IPS DF 19.7 (cell line): Measurements from ENCODE around the gene STIP1.
"Not testable (repeated sequence)": the region's sequence is repeated elsewhere in the genome, so short reads cannot be mapped to it uniquely, and the experiment has no call there.

Experiments
- DNase-seq: peaks from one replicate; pipeline ENCODE4 v3.0.0-alpha.2; 2013; ENCODE audit warnings: low read depth, low spot score

The STIP1 gene

DNA sequence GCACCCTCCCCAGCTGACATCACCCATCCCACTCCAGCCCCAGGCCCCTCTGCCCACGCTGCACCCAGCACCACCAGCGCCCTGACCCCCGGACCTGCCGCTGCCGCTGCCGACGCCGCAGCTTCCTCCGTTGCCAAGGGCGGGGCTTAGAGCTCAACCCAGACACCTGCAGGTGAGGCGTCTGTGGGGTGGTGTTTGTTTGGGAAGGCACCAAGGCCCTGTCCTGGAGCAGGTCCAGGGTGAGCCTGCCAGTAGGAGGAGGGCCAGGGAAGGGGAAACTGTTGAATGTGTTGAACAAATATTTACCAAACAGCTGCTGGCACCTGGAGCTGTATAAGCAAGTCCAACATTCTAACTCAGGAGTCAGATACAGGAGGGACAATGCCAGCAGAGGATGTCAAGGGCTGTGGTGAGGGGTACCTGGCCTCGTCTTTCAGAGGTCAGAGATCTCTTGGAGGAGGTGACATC lies 51.5 kb downstream of the STIP1 start:
- DNase-seq, result no peak

GRCh38 chr11:64238076-64238475 lies 52.1 kb downstream of the STIP1 start:
- no peak for DNase-seq

DNA sequence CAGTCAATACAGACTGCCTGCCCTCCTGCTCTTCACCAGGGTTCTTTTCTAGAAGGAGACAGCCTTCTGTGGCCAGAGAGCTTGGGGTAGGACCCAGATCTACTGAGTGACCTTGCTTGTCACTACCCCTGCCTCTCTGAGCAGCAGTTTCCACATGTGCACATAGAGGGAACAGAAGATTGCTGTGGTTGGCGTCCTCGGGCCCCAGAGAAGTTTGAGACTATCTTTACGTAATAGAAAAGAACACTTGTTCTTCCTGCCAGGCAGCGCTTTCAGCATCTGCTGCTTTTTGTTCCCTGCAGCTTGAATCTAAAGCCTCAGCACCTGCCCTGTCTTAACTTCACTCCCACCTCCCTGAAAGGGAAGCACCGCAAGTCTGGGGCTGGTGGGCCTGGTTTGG lies 53.0 kb downstream of the STIP1 start:
- DNase-seq, result no peak

DNA sequence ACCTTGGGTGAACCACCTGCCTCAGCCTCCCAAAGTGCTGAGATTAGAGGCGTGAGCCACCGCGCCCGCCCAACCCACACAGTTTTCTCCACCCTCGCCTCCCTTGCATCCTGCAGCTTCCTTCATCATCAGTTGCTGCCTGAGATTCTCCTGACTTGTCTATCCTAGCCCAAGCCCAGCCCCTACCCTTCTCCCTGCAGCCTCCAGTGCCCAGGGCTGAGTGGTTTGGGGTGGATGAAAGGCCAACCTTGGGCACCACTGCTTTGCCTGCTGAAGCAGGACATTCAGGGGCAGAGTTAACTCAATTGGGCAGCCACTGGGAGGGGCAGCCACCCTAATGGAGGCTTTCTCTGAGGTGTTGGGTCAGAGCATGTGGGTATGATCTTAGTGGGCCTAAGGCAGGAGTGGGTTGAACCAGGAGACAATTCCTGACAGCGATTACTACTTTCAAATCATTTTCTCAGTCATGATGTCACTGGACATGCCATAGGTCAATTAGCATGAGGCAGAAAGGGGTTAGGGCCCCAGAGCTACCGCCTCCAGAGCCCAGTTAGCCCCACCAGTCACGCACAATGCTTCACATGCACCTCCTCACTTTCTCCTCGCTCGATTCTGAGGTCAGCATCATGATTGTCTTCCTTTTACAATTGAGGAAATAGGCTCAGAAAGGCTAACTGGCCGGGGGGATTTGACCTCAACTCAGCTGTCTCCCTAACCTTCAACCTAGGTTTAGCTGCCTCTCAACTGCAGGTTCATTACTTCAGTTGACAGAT lies 53.9 kb downstream of the STIP1 start:
- no peak for DNase-seq

GRCh38 chr11:64240435-64241240 lies 54.7 kb downstream of the STIP1 start, which contains the start of gene FKBP2:
TSS of gene FKBP2 (plus strand) at chr11:64241095. CDS start at chr11:64242388, 1,293 bp downstream.
- no peak for DNase-seq

GRCh38 chr11:64241241-64241490 lies 55.2 kb downstream of the STIP1 start:
- no peak for DNase-seq

DNA sequence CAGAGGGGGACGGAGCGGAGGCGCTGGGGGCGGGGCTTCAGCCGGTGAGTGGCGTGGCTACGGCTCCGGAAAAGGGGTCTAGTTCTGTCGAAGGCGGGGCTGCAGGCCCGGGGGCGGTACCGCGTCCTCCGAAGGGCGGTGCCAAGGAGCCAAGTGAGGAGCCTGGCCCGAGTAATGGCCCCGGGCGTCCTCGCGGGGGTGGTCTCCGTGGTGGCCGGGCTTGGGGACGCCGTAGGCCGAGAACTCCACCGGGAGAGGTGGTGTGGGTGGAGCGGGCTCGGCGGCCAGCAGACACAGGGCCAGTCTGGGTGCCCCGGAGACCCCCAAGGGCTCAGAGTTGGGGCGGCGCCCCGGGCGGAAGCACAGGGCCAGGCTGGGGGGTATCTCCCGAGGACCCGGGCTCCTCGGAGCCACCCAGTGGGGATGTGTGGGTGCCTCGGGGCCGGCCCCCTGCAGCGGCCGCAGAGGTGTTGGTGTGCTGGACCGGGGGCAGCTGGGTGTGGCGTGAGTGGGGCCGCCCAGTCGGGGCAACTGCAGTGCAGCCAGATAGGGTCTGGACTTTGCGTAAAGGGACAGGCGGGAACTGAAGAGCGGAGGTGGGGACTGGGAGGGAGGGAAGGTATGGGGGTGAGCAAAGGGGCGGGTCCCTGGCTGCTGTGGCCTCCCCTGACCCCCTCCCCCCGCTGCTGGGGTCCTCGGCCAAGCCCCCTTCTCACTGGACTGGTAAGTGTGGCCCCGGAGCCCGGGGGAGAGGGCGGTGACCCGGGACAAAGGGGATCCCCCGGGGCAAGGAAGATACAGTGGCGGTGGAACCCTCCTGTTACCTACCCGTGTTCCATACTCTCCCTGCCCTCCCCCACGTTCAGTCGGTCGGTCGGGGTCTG lies 55.8 kb downstream of the STIP1 start:
- DNase-seq, result no peak

DNA sequence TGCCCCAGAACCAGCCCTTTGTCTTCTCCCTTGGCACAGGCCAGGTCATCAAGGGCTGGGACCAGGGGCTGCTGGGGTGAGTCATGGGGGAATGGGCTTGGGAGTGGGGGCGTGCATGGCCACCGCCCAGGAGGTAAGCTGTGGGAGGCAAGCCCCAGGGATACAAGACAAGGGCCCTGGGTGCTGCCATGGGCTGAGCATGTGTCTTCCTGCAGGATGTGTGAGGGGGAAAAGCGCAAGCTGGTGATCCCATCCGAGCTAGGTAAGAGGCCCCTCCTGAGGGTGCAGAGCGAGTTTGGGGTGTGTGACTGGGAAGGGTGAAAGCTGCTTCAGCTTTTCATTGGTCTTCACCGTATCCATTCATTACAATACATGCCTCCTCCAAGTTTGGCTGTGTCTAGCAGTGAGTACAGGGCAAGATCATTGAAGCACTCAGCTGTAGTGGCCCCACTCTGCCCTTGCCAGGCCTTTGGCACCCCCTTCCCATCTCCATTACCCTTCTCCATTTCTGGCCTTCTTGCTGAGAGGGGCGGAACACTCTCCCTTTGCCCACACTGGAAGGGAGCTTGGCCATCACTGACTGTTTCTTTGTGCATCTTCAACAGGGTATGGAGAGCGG lies 57.4 kb downstream of the STIP1 start:
- no peak for DNase-seq

DNA sequence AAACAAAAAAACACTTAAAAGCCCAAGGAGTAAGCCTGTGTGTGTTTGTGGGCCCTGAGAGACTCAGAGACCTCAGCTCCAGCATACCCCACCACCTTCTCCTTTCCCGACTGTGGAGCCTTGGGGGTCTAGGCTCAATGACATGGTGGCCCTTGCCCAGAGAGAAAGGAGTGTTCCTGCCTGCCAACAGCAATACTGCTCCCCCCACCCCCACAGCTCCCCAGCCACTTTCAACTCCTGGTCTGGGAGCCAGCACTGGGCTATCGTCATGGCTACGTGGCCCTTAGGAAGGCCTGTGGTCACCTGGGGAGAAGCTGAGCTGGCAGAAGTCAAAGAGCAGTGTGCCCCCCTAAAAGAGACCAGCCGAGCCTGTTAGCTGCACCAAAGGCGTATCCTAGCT lies 58.1 kb downstream of the STIP1 start:
- no peak for DNase-seq

GRCh38 chr11:64244966-64245365 lies 59.0 kb downstream of the STIP1 start:
- no peak for DNase-seq

GRCh38 chr11:64245401-64245796 lies 59.4 kb downstream of the STIP1 start:
- DNase-seq, result no peak

DNA sequence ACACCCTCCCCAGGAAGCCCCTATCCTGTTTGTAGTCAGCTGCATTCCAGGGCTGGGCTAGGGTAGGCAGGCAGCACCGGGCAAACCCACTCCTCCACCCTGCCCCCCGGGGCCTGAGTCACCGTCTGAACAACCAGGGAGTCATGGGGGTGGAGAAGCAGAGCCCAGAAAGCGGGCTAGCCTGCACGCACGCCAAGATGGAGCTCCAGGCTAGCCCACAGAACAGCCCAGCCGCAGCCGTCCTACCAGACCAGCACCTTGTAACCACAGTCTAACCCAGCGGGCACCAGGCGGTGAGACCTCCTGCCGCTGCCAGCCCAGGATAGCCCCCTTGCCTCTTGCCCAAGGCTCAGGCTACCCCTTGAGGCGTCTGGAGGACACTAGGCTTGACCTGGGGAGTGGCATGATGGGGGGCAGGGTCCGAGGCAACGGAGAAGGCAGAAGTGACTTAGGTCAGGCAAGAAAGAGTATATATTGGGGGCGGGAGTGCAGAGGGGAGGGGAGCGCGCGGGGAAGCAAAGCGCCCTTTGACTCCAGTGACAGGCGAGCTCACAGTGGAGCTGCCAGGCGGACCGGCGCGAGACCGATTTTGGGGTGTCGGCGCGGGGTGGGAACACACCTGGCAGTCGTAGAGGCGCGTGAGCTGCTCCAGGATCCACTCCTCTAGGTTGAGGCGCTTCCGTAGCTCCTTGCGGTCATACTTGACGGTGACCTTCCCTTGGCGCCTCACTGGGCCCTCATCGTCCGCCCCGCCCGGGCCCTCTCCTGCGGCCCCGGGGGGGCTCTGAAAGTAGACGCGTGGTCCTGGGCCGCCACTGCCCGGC lies 60.0 kb downstream of the STIP1 start:
- no peak for DNase-seq

GRCh38 chr11:64246621-64246870 lies 60.6 kb downstream of the STIP1 start:
- DNase-seq, result not testable (repeated sequence)

DNA sequence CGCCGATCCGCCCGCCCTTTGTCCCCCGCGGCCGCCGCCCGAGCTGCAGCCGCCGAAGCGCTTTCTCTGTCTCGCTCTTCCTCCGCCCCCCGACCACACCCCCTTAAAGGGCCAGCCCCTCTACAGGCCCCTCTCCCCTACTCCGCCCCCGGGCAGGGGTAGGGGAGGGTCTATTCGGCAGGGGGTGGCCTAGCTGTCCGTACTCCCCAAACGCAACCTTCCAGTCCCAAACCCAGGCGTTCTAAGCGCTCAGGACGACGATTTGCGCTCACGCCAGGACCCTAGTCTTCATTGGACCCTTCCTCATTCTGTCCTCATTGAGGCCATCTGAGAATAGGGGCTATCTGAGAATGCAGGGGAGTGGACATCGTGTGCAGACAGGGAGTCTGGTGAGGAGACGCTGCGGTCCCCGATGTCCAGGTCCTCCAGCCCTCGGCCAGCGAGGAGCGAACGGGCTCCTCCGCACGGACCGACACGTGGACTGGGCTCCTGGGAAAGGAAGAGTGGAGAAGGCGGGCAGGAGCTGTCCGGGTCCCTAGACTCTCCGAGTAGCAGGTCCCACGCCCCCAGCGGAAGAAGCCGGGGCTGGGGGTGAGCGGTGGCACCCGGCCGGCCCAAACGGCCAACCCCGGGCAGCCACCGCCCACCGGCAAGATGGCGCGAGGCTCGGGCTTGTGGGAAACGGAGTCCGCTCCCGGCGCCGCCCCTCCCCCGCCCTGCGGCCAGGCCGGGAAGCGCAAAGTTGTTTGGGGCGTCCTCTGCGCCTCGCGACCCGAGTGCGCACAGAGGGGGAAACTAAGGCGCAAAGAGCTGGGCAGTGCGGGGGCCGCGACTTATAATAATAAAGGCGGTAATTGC lies 61.1 kb downstream of the STIP1 start, which contains the start of gene PPP1R14B:
PPP1R14B (minus strand) TSS at position 73 of the 858 bp plus-strand sequence. CDS start 270 bp downstream, outside the sequence.
- no peak for DNase-seq

DNA sequence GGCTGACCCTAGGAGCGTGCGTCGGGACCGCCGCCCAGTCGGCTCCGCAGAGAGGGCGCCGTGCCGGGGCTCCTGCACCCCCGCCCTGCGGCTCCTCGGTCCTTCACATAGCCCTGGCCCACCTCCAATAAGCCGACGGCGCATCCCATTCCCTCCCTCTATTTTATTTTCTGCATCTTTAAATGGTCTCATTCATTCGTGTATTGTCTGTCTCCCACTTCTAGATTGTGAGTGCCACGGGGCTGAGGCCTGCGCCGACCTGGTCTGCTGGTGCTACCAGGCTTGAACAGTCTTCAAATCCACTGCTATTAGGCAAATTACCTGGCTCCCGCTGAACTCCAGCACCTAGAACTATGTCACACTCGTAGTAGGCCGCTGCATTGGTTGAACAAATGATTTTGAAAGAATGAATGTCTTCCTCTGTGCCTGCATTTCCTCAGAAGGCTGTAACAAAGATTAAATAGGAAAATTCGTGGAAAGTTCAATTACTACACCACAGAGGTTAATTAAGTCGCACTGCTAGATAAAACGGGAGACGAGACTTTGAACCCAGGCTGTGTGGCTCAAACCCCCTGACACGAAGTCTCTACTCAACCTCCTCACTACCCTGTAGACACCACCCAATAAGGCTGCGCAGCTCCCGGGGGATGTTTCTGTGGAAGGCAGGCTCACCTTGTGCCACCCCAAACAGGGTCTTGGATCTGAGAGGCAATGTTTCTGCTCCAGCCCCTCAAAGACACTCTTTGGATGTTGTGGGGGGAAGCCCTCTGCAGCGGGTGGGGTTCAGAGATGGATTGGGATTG lies 62.0 kb downstream of the STIP1 start:
- no peak for DNase-seq

DNA sequence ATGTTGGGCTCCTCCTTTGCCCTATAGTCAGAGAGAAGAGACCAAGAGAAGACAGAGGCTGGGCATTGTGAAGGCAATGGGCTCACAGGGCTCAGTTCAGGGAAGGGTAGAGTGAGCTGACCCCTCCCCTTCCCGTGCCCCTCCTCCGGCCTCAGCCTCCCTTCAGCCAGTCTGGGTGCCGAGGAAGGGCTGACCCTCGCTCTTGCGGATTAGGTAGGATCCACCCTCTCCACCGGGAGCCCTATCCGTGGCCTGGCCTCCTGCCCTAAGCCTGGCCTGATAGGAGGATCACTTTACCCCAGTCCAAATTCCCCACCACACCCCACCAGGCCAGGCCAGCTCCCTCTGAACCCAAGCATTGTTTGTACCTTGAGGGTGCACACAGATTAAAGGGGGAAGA lies 62.6 kb downstream of the STIP1 start:
- DNase-seq, result no peak

DNA sequence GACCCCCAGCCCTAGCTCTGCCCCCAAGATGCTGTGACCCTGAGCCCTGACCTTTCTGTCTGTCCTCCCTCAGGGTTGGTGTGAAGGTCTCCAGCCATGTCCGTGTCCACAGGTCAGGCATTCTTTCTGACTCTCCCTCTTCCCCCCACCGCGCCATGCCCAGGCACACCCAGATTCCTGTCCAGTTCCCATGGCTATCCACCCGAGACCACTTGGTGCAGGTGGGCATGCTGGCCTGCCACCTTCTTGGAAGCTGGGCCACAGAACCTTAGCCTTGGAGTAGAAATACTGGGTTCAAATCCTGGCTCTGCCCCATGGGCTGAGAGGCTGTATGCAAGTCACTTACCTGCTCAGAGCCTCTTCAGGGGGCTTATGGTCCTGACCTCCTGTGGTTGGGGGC lies 63.1 kb downstream of the STIP1 start:
- no peak for DNase-seq

DNA sequence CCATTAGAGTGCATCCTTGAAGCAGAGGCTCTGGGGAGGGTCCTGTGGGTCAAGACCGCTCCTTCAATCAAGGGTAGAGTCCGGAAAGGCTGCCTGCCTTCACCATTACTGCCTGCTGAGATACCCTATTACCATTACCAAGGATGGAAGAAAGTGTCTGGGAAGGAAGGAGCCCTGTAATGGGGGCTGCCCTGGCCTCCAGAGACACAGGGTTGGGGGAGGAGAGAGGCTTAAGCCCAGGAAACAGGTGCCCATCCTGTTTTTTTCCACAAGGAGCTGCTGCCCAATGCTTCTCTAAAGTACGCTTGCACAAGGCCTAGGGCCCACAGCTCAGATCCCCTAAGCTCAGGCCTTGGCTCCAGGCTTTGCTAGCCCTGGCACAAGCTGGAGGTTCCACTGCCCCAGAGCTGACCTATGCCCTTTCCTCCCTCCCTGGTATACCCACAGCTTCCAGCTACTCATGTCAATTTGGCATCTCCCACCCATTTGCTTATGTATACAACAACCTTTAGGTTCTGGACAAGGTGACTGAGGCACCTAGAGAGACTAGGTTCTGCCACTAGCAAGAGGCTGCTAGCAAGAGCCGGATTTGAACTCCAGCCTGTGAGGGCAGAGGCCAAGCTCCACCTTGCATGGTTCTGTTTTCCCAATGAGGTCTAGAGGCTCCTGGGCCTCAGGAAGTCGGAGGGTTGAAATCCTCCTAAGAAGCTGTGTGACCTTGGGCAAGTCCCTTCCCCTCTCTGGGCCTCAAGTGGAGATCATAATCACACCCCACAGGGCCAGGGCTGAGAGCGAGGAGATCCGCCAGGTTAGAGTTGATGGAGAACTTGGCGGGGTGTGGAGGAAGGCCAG lies 63.8 kb downstream of the STIP1 start:
- no peak for DNase-seq
